ENCODE measurements around the gene CR2.

Gene CR2

GRCh38 chr1:207407655-207408260, 46.4 kb upstream of the CR2 start:
- Histone ChIP-seq H3K79me2 (ENCODE audit: insufficient read depth, low read length) (no peaks in the 10 kb centered on the region), H3K36me3 (ENCODE audit: insufficient read depth, low read length) (no peaks in the 10 kb centered on the region), H3K27ac (ENCODE audit: low read depth, low read length, poor library complexity, severe bottlenecking) (no peak overlapping the region), H3K4me2 (ENCODE audit: low read length) (no peak overlapping the region), H3K9ac (ENCODE audit: low read length) (no peak overlapping the region), H3F3A (ENCODE audit: insufficient read depth, low read length) (no peaks in the 10 kb centered on the region), H3K4me1 (ENCODE audit: insufficient read depth, low read length, severe bottlenecking) (no peaks in the 10 kb centered on the region), H2AFZ (ENCODE audit: low read length) (no peak overlapping the region), H4K20me1 (ENCODE audit: insufficient read depth, low read length) (no peaks in the 10 kb centered on the region), H3K4me3 (ENCODE audit: low read depth, low read length, poor library complexity, severe bottlenecking) (no peak overlapping the region), H3K9me3 (ENCODE audit: low read length) (no peaks in the 10 kb centered on the region), H3K27me3 (ENCODE audit: insufficient read depth, low read length) (no peaks in the 10 kb centered on the region), H3K9me2 (ENCODE audit: low read depth, low read length) (no peaks in the 10 kb centered on the region)
- TF ChIP-seq EZH2 (IDR thresholded peaks at IDR 0.05; ENCODE audit: borderline replicate concordance, low read length), result no peak
- no peak for TF ChIP-seq CTCF (IDR thresholded peaks at IDR 0.05; ENCODE audit: low read length)

GRCh38 chr1:207412845-207413244, 41.3 kb upstream of the CR2 start:
- Histone ChIP-seq H3K27ac (ENCODE audit: low read depth, low read length, poor library complexity, severe bottlenecking) (no peak overlapping the region), H3K9me3 (ENCODE audit: low read length) (no peaks in the 10 kb centered on the region), H4K20me1 (ENCODE audit: insufficient read depth, low read length) (no peaks in the 10 kb centered on the region), H3K4me1 (ENCODE audit: insufficient read depth, low read length, severe bottlenecking) (peaks cover 7% of the 10 kb centered on the region), H3K9me2 (ENCODE audit: low read depth, low read length) (no peaks in the 10 kb centered on the region), H3K79me2 (ENCODE audit: insufficient read depth, low read length) (no peaks in the 10 kb centered on the region), H3K9ac (ENCODE audit: low read length) (no peak overlapping the region), H3K27me3 (ENCODE audit: insufficient read depth, low read length) (no peaks in the 10 kb centered on the region), H3K36me3 (ENCODE audit: insufficient read depth, low read length) (no peaks in the 10 kb centered on the region), H2AFZ (ENCODE audit: low read length) (no peak overlapping the region), H3K4me3 (ENCODE audit: low read depth, low read length, poor library complexity, severe bottlenecking) (no peak overlapping the region), H3F3A (ENCODE audit: insufficient read depth, low read length) (no peaks in the 10 kb centered on the region), H3K4me2 (ENCODE audit: low read length) (no peak overlapping the region)
- TF ChIP-seq EZH2 (IDR thresholded peaks at IDR 0.05; ENCODE audit: borderline replicate concordance, low read length) (no peak), CTCF (IDR thresholded peaks at IDR 0.05; ENCODE audit: low read length) (no peak)

GRCh38 chr1:207414606-207415108, 39.5 kb upstream of the CR2 start:
- Histone ChIP-seq H2AFZ (ENCODE audit: low read length) (no peak overlapping the region), H3K9me3 (ENCODE audit: low read length) (no peaks in the 10 kb centered on the region), H3K4me1 (ENCODE audit: insufficient read depth, low read length, severe bottlenecking) (peaks cover 7% of the 10 kb centered on the region), H3K4me3 (ENCODE audit: low read depth, low read length, poor library complexity, severe bottlenecking) (no peak overlapping the region), H3K36me3 (ENCODE audit: insufficient read depth, low read length) (no peaks in the 10 kb centered on the region), H3F3A (ENCODE audit: insufficient read depth, low read length) (no peaks in the 10 kb centered on the region), H3K27ac (ENCODE audit: low read depth, low read length, poor library complexity, severe bottlenecking) (no peak overlapping the region), H3K27me3 (ENCODE audit: insufficient read depth, low read length) (no peaks in the 10 kb centered on the region), H3K9me2 (ENCODE audit: low read depth, low read length) (no peaks in the 10 kb centered on the region), H4K20me1 (ENCODE audit: insufficient read depth, low read length) (no peaks in the 10 kb centered on the region), H3K4me2 (ENCODE audit: low read length) (no peak overlapping the region), H3K79me2 (ENCODE audit: insufficient read depth, low read length) (no peaks in the 10 kb centered on the region), H3K9ac (ENCODE audit: low read length) (no peak overlapping the region)
- TF ChIP-seq CTCF (IDR thresholded peaks at IDR 0.05; ENCODE audit: low read length) (no peak), EZH2 (IDR thresholded peaks at IDR 0.05; ENCODE audit: borderline replicate concordance, low read length) (no peak)
